ENCODE results near the gene EP400. TPM values are rescaled to one million over a fixed set of nuclear protein-coding genes. Genes with fewer than 3 reads are reported as not detected.

Gene EP400
- total RNA-seq, 1 donor from 2014 or later: 51.3 TPM

- DNase-seq (ENCODE audit: extremely low spot score, unreplicated experiment): no peak
- no peaks in the 10 kb centered on the region for H3K27me3 Mint-ChIP-seq (ENCODE audit: unreplicated experiment)
- TF ChIP-seq CTCF (IDR thresholded peaks at IDR 0.05): peak; percentile 24
- no peak overlapping the region for H3K4me3 Mint-ChIP-seq (ENCODE audit: unreplicated experiment)
- H3K4me1 Mint-ChIP-seq (ENCODE audit: unreplicated experiment): no peaks in the 10 kb centered on the region
- H3K36me3 Mint-ChIP-seq (ENCODE audit: unreplicated experiment): peaks cover 46% of the 10 kb centered on the region
- H3K9me3 Mint-ChIP-seq (ENCODE audit: unreplicated experiment): no peaks in the 10 kb centered on the region
- H3K27ac Mint-ChIP-seq (ENCODE audit: unreplicated experiment): no peak overlapping the region
These were observed 125.4 kb downstream of the EP400 start for GRCh38 chr12:132075026-132075713.

- H3K27me3 Mint-ChIP-seq (ENCODE audit: unreplicated experiment): no peaks in the 10 kb centered on the region
- DNase-seq (ENCODE audit: extremely low spot score, unreplicated experiment): no peak
- peaks cover 43% of the 10 kb centered on the region for H3K36me3 Mint-ChIP-seq (ENCODE audit: unreplicated experiment)
- no peak for TF ChIP-seq CTCF (IDR thresholded peaks at IDR 0.05)
- H3K27ac Mint-ChIP-seq (ENCODE audit: unreplicated experiment): no peak overlapping the region
- H3K4me1 Mint-ChIP-seq (ENCODE audit: unreplicated experiment): no peaks in the 10 kb centered on the region
- no peak overlapping the region for H3K4me3 Mint-ChIP-seq (ENCODE audit: unreplicated experiment)
- no peaks in the 10 kb centered on the region for H3K9me3 Mint-ChIP-seq (ENCODE audit: unreplicated experiment)
These were observed 126.2 kb downstream of the EP400 start for GRCh38 chr12:132075714-132076553.

- H3K27ac Mint-ChIP-seq (ENCODE audit: unreplicated experiment): no peak overlapping the region
- no peak for TF ChIP-seq CTCF (IDR thresholded peaks at IDR 0.05)
- H3K4me3 Mint-ChIP-seq (ENCODE audit: unreplicated experiment): no peak overlapping the region
- no peaks in the 10 kb centered on the region for H3K9me3 Mint-ChIP-seq (ENCODE audit: unreplicated experiment)
- H3K27me3 Mint-ChIP-seq (ENCODE audit: unreplicated experiment): no peaks in the 10 kb centered on the region
- no peaks in the 10 kb centered on the region for H3K4me1 Mint-ChIP-seq (ENCODE audit: unreplicated experiment)
- H3K36me3 Mint-ChIP-seq (ENCODE audit: unreplicated experiment): peaks cover 39% of the 10 kb centered on the region
- DNase-seq (ENCODE audit: extremely low spot score, unreplicated experiment): no peak
These were observed 127.0 kb downstream of the EP400 start for GRCh38 chr12:132076711-132077110.

GRCh38 chr12:132077322-132078100 is 127.8 kb downstream of the EP400 start:
- H3K4me1 Mint-ChIP-seq (ENCODE audit: unreplicated experiment): no peaks in the 10 kb centered on the region

More at GRCh38 chr12:132077322-132078100, 127.8 kb downstream of the EP400 start:
- no peaks in the 10 kb centered on the region for H3K9me3 Mint-ChIP-seq (ENCODE audit: unreplicated experiment)
- no peak for DNase-seq (ENCODE audit: extremely low spot score, unreplicated experiment)
- H3K4me3 Mint-ChIP-seq (ENCODE audit: unreplicated experiment): no peak overlapping the region
- H3K27ac Mint-ChIP-seq (ENCODE audit: unreplicated experiment): no peak overlapping the region
- no peaks in the 10 kb centered on the region for H3K27me3 Mint-ChIP-seq (ENCODE audit: unreplicated experiment)
- TF ChIP-seq CTCF (IDR thresholded peaks at IDR 0.05): no peak
- peaks cover 39% of the 10 kb centered on the region for H3K36me3 Mint-ChIP-seq (ENCODE audit: unreplicated experiment)

Measured in osteocyte (in vitro differentiated cells).